ENCODE data around the gene SSRP1.
A peak's percentile ranks its signal among the peaks of the same experiment; 100 is the strongest.
"Not testable (repeated sequence)": the region's sequence is repeated elsewhere in the genome, so short reads cannot be mapped to it uniquely, and the experiment has no call there.

Gene SSRP1

DNA sequence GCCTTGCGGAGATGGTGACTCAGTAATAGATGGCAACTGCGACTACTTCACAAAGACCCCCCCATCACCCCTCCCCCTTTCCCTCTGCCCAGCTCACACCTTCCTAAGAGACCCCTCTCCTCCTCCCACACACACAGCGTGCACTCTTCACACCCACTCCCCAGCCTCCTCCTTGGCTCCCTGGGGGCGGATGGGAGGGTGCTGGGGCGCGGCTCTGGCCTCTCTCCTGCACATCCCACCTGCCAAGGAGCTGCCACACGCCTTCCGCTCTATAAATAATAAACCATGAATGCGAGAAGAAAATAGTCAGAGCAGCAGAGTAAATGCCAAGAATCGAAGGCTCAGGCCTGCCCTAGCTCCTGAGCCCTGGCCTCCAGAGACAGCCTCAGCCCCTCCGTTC is 7.0 kb upstream of the SSRP1 start:
- H3K9ac ChIP-seq (ENCODE audit: insufficient read length, low read depth) = no peak overlapping the region
- H3K27me3 ChIP-seq (ENCODE audit: insufficient read depth, insufficient read length) = peaks cover 8% of the 10 kb centered on the region
- no peaks in the 10 kb centered on the region for H3K9me3 ChIP-seq (ENCODE audit: insufficient read depth, low read length)
- H3K4me1 ChIP-seq (ENCODE audit: insufficient read depth, insufficient read length) = peaks cover 34% of the 10 kb centered on the region
- H3K4me3 ChIP-seq (ENCODE audit: insufficient read length, low read depth) = no peak overlapping the region
- no peaks in the 10 kb centered on the region for H3K36me3 ChIP-seq (ENCODE audit: insufficient read depth, insufficient read length, low read length)
- DNase-seq (ENCODE audit: low read depth, low spot score) = no peak
- no peak for TF ChIP-seq YY1 (IDR thresholded peaks at IDR 0.05; ENCODE audit: insufficient read depth, insufficient read length)
- no peak for TF ChIP-seq SUZ12 (IDR thresholded peaks at IDR 0.05; ENCODE audit: extremely low read depth, insufficient read depth, insufficient read length)
- TF ChIP-seq ZNF274 (IDR thresholded peaks at IDR 0.05; ENCODE audit: low read depth, low read length) = no peak

GRCh38 chr11:57341250-57341808 is 5.6 kb upstream of the SSRP1 start:
- Histone ChIP-seq H3K27me3 (ENCODE audit: insufficient read depth, insufficient read length) (no peaks in the 10 kb centered on the region), H3K4me3 (ENCODE audit: insufficient read length, low read depth) (no peak overlapping the region), H3K4me1 (ENCODE audit: insufficient read depth, insufficient read length) (peaks cover 34% of the 10 kb centered on the region), H3K9ac (ENCODE audit: insufficient read length, low read depth) (no peak overlapping the region), H3K36me3 (ENCODE audit: insufficient read depth, insufficient read length, low read length) (no peaks in the 10 kb centered on the region), H3K9me3 (ENCODE audit: insufficient read depth, low read length) (no peaks in the 10 kb centered on the region)
- DNase-seq (ENCODE audit: low read depth, low spot score) = no peak
- no peak for TF ChIP-seq ZNF274 (IDR thresholded peaks at IDR 0.05; ENCODE audit: low read depth, low read length)
- no peak for TF ChIP-seq YY1 (IDR thresholded peaks at IDR 0.05; ENCODE audit: insufficient read depth, insufficient read length)

DNA sequence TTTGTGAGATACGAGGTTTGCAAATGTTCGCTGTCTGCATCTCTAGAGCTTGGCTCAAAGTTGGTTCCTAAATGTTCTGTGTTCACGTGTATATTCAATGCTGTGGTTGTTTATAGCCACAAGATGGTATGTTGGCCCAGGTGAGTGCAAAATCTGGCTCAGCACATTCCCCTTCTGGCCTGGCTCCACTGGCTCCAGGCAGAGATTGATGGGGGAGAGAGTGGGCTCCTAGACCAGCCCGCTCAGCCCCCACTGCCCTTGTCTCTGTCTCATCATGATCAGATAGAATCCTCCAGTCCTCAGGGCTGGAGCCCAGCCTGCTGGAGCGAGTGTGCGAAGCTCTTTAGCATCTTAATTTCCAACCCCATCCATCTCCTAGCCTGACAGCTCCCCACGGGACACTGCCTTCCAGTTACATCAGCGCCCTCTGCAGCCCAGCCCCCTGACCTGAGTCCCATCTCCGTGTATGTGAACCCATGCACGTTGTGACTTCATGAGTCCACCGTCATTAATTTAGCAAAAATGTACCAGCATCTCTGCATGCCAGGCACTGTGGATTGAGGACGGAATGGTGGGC is 4.4 kb upstream of the SSRP1 start:
- Histone ChIP-seq H3K9ac (ENCODE audit: insufficient read length, low read depth) (no peak overlapping the region), H3K27me3 (ENCODE audit: insufficient read depth, insufficient read length) (no peaks in the 10 kb centered on the region), H3K36me3 (ENCODE audit: insufficient read depth, insufficient read length, low read length) (no peaks in the 10 kb centered on the region), H3K4me3 (ENCODE audit: insufficient read length, low read depth) (no peak overlapping the region), H3K4me1 (ENCODE audit: insufficient read depth, insufficient read length) (peaks cover 32% of the 10 kb centered on the region), H3K9me3 (ENCODE audit: insufficient read depth, low read length) (no peaks in the 10 kb centered on the region)
- no peak for TF ChIP-seq YY1 (IDR thresholded peaks at IDR 0.05; ENCODE audit: insufficient read depth, insufficient read length)
- no peak for TF ChIP-seq ZNF274 (IDR thresholded peaks at IDR 0.05; ENCODE audit: low read depth, low read length)
- no peak for TF ChIP-seq SUZ12 (IDR thresholded peaks at IDR 0.05; ENCODE audit: extremely low read depth, insufficient read depth, insufficient read length)
- DNase-seq (ENCODE audit: low read depth, low spot score) = no peak

- Histone ChIP-seq H3K27me3 (ENCODE audit: insufficient read depth, insufficient read length) (no peaks in the 10 kb centered on the region), H3K9ac (ENCODE audit: insufficient read length, low read depth) (peak overlapping the region; percentile 6), H3K36me3 (ENCODE audit: insufficient read depth, insufficient read length, low read length) (peaks cover 8% of the 10 kb centered on the region), H3K9me3 (ENCODE audit: insufficient read depth, low read length) (no peaks in the 10 kb centered on the region), H3K4me1 (ENCODE audit: insufficient read depth, insufficient read length) (peaks cover 31% of the 10 kb centered on the region), H3K4me3 (ENCODE audit: insufficient read length, low read depth) (no peak overlapping the region)
- DNase-seq (ENCODE audit: low read depth, low spot score) = no peak
- TF ChIP-seq ZNF274 (IDR thresholded peaks at IDR 0.05; ENCODE audit: low read depth, low read length) = no peak
- TF ChIP-seq SUZ12 (IDR thresholded peaks at IDR 0.05; ENCODE audit: extremely low read depth, insufficient read depth, insufficient read length) = no peak
- no peak for TF ChIP-seq YY1 (IDR thresholded peaks at IDR 0.05; ENCODE audit: insufficient read depth, insufficient read length)
These were observed 3.6 kb upstream of the SSRP1 start for GRCh38 chr11:57339328-57339727.

DNA sequence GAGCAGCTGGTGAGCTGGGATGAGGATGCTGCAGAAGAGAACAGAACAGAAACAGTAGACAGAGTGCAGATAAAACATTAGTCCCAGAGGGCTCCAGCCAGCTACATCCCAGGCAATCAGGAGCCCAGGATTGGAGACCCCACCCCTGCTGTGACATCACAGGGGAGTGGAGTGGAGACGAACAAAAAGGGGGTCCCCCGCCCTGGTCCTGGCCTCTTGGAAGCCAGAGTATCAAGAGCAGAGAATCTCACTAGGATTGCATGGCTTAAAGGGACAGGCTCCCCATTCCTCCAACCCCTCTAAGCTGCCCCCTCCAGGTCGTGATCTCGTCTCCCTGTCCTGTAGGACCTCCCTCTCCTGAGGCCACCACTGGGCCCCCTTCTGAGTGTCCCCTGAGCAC is 2.5 kb upstream of the SSRP1 start, which contains the start of gene P2RX3:
P2RX3 (plus strand) TSS at position 211 of the 400 bp plus-strand sequence. CDS start 199 bp downstream, outside the sequence.
- H3K27me3 ChIP-seq (ENCODE audit: insufficient read depth, insufficient read length) = no peaks in the 10 kb centered on the region
- TF ChIP-seq SUZ12 (IDR thresholded peaks at IDR 0.05; ENCODE audit: extremely low read depth, insufficient read depth, insufficient read length) (no peak), ZNF274 (IDR thresholded peaks at IDR 0.05; ENCODE audit: low read depth, low read length) (no peak), YY1 (IDR thresholded peaks at IDR 0.05; ENCODE audit: insufficient read depth, insufficient read length) (no peak)
- no peak within 1 kb of the TSS for H3K9ac ChIP-seq (ENCODE audit: insufficient read length, low read depth)
- H3K36me3 ChIP-seq (ENCODE audit: insufficient read depth, insufficient read length, low read length) = peaks cover 20% of the 10 kb centered on the region
- H3K4me3 ChIP-seq (ENCODE audit: insufficient read length, low read depth) = no peak within 1 kb of the TSS
- H3K4me1 ChIP-seq (ENCODE audit: insufficient read depth, insufficient read length) = peaks cover 22% of the 10 kb centered on the region
- DNase-seq (ENCODE audit: low read depth, low spot score) = no peak
- no peaks in the 10 kb centered on the region for H3K9me3 ChIP-seq (ENCODE audit: insufficient read depth, low read length)

GRCh38 chr11:57336856-57337255 is 1.2 kb upstream of the SSRP1 start:
- not testable (repeated sequence) for H3K9me3 ChIP-seq (ENCODE audit: insufficient read depth, low read length); H3K9ac ChIP-seq (ENCODE audit: insufficient read length, low read depth); H3K27me3 ChIP-seq (ENCODE audit: insufficient read depth, insufficient read length); H3K4me3 ChIP-seq (ENCODE audit: insufficient read length, low read depth); DNase-seq (ENCODE audit: low read depth, low spot score)
- Histone ChIP-seq H3K36me3 (ENCODE audit: insufficient read depth, insufficient read length, low read length) (peaks cover 33% of the 10 kb centered on the region), H3K4me1 (ENCODE audit: insufficient read depth, insufficient read length) (peaks cover 22% of the 10 kb centered on the region)

DNA sequence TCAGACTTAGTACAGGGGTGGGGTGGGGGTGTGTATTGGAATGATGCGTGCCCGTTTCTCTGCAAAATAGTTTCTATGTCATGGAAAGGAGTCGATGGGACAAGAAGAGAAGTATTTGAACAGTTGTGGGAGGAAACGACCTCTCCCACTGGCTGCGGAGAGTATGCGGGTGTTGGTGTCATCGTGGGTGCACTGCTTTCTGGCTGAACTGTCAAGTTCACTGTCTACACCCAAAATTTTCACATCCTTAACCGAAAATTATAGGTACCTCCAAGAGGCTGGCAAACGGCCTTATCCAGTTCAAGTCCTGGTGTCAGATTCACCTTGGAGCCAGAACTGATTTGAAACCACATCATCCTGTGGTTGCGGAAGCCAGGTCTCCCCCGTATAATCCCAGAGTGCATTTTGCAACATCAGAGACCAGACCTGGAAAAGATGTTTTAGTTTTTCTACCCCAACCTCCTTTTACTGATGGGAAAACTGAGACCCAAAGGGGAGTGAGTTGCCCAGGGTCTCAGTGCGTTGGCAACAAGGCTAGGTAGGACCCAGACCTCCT is 497 bp upstream of the SSRP1 start:
- Histone ChIP-seq H3K27me3 (ENCODE audit: insufficient read depth, insufficient read length) (no peaks in the 10 kb centered on the region), H3K9me3 (ENCODE audit: insufficient read depth, low read length) (no peaks in the 10 kb centered on the region), H3K4me3 (ENCODE audit: insufficient read length, low read depth) (peak overlapping the region; percentile 87), H3K9ac (ENCODE audit: insufficient read length, low read depth) (peak overlapping the region; percentile 74), H3K4me1 (ENCODE audit: insufficient read depth, insufficient read length) (peaks cover 22% of the 10 kb centered on the region), H3K36me3 (ENCODE audit: insufficient read depth, insufficient read length, low read length) (peaks cover 39% of the 10 kb centered on the region)
- TF ChIP-seq YY1 (IDR thresholded peaks at IDR 0.05; ENCODE audit: insufficient read depth, insufficient read length) = no peak
- no peak for DNase-seq (ENCODE audit: low read depth, low spot score)
